C4-2B (cell line): ENCODE measurements around the gene ECM1.
A peak's percentile ranks its signal among the peaks of the same experiment; 100 is the strongest.

Experiments
- H3K27ac ChIP-seq: fragments of 450-650 bp; 2 replicates; pipeline ENCODE4 v1.5.1; 2017
- ZFX ChIP-seq: fragments of 450-650 bp; IDR thresholded peaks from 2 replicates; pipeline ENCODE4 v1.6.1; 2017
- TF ChIP-seq, protein P1 (sequence below): fragments of 450-650 bp; conservative IDR thresholded peaks from 2 replicates; pipeline ENCODE4 v1.5.1; 2017; ENCODE audit warnings: mild to moderate bottlenecking

ECM1 gene

DNA sequence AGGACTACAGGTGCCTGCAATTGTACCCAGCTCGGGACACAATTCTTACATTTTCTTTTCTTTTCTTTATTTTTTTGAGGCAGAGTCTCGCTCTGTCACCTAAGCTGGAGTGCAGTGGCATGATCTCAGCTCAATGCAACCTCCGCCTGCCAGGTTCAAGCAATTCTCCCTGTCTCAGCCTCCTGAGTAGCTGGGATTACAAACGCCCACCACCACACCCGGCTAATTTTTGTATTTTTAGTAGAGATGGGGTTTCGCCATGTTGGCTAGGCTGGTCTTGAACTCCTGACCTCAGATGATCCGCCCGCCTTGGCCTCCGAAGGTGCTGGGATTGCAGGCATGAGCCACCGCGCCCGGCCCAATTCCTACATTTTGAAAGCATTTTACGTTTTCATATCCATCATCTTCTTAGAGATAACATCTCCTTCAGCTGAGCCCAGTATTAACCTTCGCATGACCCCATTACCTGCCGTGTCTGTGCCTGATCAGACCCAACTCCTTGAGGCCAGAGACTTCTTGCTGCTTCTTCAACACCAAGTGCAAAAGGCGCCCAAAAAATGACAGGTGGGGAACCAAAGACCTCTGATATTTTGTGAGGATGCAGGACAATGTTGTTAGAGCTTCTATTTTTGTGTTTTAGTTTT lies 38.5 kb downstream of the ECM1 start:
- TF ChIP-seq ZFX, result no peak
- TF ChIP-seq, protein P1, sequence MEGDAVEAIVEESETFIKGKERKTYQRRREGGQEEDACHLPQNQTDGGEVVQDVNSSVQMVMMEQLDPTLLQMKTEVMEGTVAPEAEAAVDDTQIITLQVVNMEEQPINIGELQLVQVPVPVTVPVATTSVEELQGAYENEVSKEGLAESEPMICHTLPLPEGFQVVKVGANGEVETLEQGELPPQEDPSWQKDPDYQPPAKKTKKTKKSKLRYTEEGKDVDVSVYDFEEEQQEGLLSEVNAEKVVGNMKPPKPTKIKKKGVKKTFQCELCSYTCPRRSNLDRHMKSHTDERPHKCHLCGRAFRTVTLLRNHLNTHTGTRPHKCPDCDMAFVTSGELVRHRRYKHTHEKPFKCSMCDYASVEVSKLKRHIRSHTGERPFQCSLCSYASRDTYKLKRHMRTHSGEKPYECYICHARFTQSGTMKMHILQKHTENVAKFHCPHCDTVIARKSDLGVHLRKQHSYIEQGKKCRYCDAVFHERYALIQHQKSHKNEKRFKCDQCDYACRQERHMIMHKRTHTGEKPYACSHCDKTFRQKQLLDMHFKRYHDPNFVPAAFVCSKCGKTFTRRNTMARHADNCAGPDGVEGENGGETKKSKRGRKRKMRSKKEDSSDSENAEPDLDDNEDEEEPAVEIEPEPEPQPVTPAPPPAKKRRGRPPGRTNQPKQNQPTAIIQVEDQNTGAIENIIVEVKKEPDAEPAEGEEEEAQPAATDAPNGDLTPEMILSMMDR, result no peak

DNA sequence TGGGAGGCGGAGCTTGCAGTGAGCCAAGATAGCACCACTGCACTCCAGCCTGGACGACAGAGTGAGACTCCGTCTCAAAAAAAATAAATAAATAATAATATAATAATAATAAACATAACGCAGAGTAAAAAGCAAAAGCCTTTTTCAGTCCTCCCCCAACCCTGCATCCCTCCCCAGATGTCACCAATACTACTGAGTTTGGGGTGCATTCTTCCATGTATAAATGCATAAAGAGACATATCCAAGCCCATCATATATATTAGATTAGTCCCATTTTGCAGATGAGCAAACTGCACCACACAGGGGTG lies 40.4 kb downstream of the ECM1 start:
- TF ChIP-seq, protein P1, result no peak
- TF ChIP-seq ZFX, result no peak
- peak overlapping the region; percentile 72 for H3K27ac ChIP-seq

More for the DNA sequence above, 38.5 kb downstream of the ECM1 start:
- no peak overlapping the region for H3K27ac ChIP-seq

DNA sequence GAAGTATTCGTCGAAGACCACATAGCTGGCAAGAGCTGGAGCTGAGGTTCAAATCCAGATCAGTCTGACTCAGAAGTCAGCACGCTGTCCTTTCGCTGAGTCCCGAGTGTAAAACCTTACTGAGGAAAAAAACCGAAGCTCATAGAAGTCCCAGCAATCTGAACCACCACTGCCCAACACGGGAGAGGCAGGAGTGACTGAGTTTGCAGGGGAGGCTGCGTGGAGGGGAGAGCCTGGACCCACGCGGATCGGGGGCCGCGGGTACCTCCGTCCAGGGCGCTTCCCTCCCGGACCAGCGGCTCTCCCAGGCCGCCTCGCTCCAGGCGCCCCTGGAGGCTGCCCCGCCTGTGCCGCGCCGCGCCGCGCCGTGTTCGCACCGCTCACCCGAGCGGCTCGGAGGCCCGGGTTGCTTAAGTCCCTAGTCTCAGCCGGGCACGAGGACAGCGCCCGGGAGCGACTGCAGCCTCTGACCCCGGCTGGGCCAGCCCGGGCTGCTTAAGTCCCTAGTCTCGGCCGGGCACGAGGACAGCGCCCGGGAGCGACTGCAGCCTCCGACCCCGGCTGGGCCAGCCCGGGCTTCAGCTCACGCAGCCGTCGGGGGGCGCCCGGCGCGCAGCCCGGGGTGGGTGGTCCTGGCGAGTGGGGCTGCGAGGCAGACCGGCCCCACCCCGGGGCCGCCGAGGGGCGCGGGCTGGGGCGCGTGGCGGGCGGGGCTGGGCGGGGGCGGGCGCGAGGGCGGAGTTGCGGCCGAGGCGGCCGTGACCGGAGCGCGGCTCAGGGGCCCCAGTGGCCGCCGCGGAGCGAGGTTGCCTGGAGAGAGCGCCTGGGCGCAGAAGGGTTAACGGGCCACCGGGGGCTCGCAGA lies 41.0 kb downstream of the ECM1 start, which contains the start of gene ADAMTSL4:
TSS of gene ADAMTSL4 (plus strand) at position 777 of the 864 bp plus-strand sequence. CDS start 2,881 bp downstream, outside the sequence.
- H3K27ac ChIP-seq, result peak within 1 kb of the TSS; percentile 72
- TF ChIP-seq, protein P1, result no peak; the same call in 1 of the 2 replicates
- TF ChIP-seq ZFX, result peak; percentile 69; the same call in 1 of the 2 replicates

DNA sequence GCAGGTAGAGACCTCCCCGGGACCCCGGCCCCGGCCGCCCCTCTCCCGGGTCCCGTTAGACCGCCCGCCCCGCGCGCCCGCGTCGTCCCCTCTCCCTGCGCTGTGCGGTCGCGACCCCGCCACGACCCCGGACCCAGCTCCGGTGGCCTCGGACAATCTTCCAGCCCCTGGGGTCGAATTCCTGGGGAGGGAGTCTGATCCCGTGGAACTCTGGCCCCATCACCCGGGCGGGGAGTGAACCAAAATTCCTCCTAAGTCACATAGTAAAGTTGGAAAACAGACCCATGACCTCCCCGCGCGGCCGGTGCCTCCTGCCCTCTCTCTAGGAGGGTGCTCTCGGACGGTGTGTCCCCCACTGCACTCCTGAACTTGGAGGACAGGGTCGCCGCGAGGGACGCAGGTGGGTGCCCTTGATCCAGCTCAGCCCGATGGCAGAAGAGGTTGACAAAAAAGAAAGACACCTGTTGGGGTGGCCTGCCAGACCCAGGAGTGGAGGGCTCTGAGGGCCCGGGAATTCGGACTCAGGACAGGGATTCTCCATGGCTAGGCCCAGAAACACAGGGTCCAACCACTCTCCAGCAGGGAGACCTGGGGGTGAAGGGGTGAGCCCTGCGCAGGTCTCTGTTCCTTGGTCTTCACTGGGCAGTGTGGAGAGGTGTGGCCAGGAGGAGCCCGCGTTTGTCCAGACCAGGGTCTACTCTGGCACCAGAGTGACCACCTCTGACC lies 41.8 kb downstream of the ECM1 start:
- peak overlapping the region; percentile 72 for H3K27ac ChIP-seq
- TF ChIP-seq, protein P1, result no peak
- no peak for TF ChIP-seq ZFX

DNA sequence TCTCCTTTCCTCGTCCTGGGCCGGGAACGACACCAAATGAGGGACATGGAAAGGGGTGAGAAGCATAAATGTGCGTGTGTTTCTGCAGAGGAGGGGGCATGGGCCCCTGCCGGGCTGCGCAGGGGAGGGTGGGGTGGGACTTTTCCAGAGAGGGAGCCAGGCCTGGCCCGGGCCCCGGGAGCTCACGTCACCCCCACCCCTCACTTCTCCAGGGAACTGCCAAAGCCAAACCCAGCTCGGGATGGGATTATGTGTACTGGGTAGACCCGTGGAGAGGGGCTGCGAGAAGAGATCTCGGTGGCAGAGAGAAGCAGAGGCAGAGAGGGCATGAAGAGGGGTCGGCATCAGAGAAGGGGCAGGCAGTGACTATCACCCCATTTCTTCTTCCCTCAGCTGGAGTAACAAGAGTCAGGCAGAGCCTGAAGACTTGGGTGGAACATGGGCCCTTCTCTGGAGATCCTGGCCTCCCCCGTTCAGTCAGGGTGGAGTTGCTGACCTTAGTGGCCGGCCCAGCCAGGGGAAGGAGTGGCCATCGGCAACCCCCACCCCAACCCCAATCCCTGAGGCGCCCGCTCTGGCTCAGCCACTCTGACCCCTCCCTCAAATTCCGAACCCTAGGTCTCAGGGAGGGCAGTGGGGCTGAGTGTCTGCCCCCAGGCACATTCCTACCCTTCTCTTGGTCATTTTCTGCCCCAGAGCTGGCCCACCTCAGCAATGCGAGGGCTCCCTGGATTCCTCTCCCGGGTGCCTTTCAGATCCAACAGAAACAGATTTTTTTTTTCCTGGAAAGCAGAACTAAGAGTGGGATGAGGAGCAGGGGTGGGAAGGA lies 42.5 kb downstream of the ECM1 start:
- TF ChIP-seq, protein P1, result no peak
- TF ChIP-seq ZFX, result no peak
- H3K27ac ChIP-seq, result no peak overlapping the region

DNA sequence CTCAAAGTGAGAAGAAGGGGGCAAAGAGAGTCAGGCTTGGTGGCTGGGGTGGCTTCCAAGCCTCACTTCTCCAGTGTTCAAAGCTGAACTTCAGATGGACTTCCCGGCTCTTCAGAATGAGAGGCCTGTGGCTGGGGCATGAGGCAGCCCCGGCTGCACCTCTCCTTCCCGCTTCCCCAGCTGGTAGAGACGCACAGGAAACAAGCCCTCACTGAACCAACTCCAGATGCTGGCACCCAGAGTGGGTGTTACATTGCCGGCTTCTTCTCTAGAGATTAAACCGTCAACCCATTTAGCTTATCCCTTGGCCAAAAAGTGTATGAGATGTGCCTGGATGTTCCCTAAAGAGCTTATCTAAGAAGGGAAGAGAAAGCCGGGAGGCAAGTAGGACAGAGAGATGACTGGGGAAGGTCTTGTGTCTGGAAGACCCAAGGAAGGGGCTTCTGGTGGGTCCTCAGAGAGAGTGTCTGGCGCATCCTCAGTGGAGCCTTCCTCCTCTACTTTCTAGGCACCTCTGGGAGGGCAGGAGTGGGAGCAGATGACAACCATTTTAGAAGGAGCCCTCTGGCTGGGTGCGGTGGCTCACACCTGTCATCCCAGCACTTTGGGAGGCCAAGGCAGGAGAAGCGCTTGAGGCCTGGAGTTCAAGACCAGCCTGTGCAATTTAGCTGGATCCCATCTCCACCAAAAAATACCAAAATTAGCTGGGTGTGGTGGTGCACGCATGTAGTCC lies 43.3 kb downstream of the ECM1 start:
- no peak for TF ChIP-seq ZFX
- TF ChIP-seq, protein P1, result no peak
- no peak overlapping the region for H3K27ac ChIP-seq
